ENCODE results near the gene CDH23.

- no peak for TF ChIP-seq GATA2 (IDR thresholded peaks at IDR 0.05; ENCODE audit: low read depth, low read length)
- no peak for TF ChIP-seq GATA3 (IDR thresholded peaks at IDR 0.05; ENCODE audit: low read depth, low read length)
Observed at GRCh38 chr10:71391701-71392100, 5.0 kb upstream of the CDH23 start.

Data from SH-SY5Y (cell line).